Neural progenitor cell (in vitro differentiated cells): ENCODE data around the gene IFT81. TPM values are rescaled to one million over a fixed set of nuclear protein-coding genes. Genes with fewer than 3 reads are reported as not detected.

Experiments used
- DNase-seq: peaks from one replicate; pipeline ENCODE4 v3.0.0-alpha.2; 2016; ENCODE audit warnings: low spot score
- H2AFZ ChIP-seq: fragments of 200-600 bp; sonication (generic); replicated peaks from 2 replicates; pipeline ENCODE4 v1.6.1; 2016; ENCODE audit warnings: antibody characterized with exemption
- H3F3A ChIP-seq: fragments of 200-600 bp; sonication (generic); 2 replicates; pipeline ENCODE4 v1.6.1; 2016; ENCODE audit warnings: antibody characterized with exemption, low read depth
- H3K27ac ChIP-seq: fragments of 200-600 bp; sonication (generic); 2 replicates; pipeline ENCODE4 v1.5.1; 2016; ENCODE audit warnings: mild to moderate bottlenecking
- H3K27me3 ChIP-seq: fragments of 200-600 bp; sonication (generic); 2 replicates; pipeline ENCODE4 v1.6.1; 2016; ENCODE audit warnings: mild to moderate bottlenecking, moderate library complexity
- H3K36me3 ChIP-seq: fragments of 200-600 bp; sonication (generic); 2 replicates; pipeline ENCODE4 v1.5.1; 2016
- H3K4me1 ChIP-seq: fragments of 200-600 bp; sonication (generic); 2 replicates; pipeline ENCODE4 v1.6.1; 2016; ENCODE audit warnings: mixed run types
- H3K4me2 ChIP-seq: fragments of 200-600 bp; sonication (generic); 2 replicates; pipeline ENCODE4 v1.6.1; 2016
- H3K4me3 ChIP-seq: fragments of 200-600 bp; sonication (generic); 2 replicates; pipeline ENCODE4 v1.5.1; 2016
- H3K79me2 ChIP-seq: fragments of 200-600 bp; sonication (generic); 2 replicates; pipeline ENCODE4 v1.6.1; 2016; ENCODE audit warnings: low read depth
- H3K9ac ChIP-seq: fragments of 200-600 bp; sonication (generic); 2 replicates; pipeline ENCODE4 v1.6.1; 2016
- H3K9me3 ChIP-seq: fragments of 200-600 bp; sonication (generic); 2 replicates; pipeline ENCODE4 v1.5.1; 2016; ENCODE audit warnings: low read depth
- H4K20me1 ChIP-seq: fragments of 200-600 bp; sonication (generic); 2 replicates; pipeline ENCODE4 v1.6.1; 2016; ENCODE audit warnings: low read depth
- H3K27ac Mint-ChIP-seq: 3 replicates; pipeline ENCODE4 v1.8.0; 2021; ENCODE audit warnings: mixed read lengths
- H3K27me3 Mint-ChIP-seq: 2 replicates; pipeline ENCODE4 v1.8.0; 2022; ENCODE audit warnings: low read depth, mild to moderate bottlenecking, inconsistent platforms, moderate library complexity, mixed read lengths; ENCODE audit not compliant: insufficient read depth
- H3K36me3 Mint-ChIP-seq: 3 replicates; pipeline ENCODE4 v1.8.0; 2021; ENCODE audit warnings: mixed read lengths
- H3K4me1 Mint-ChIP-seq: 3 replicates; pipeline ENCODE4 v1.8.0; 2021; ENCODE audit warnings: mixed read lengths
- H3K4me3 Mint-ChIP-seq: 3 replicates; pipeline ENCODE4 v1.8.0; 2021; ENCODE audit warnings: mild to moderate bottlenecking, moderate library complexity, mixed read lengths
- H3K9me3 Mint-ChIP-seq: 3 replicates; pipeline ENCODE4 v1.8.0; 2020; ENCODE audit warnings: mixed read lengths
- EZH2 ChIP-seq: fragments of 200-600 bp; sonication (generic); IDR thresholded peaks from 2 replicates; pipeline ENCODE4 v1.6.1; 2017; ENCODE audit warnings: antibody characterized with exemption, mild to moderate bottlenecking, moderate library complexity
- EZH2phosphoT487 ChIP-seq: fragments of 200-600 bp; sonication (generic); IDR thresholded peaks from 2 replicates; pipeline ENCODE4 v1.6.1; 2017; ENCODE audit warnings: antibody characterized with exemption
- total RNA-seq: library from RNA; depleted of rRNA; stranded (reverse); fragments of >200 nt; gene quantifications from 2 replicates; pipeline ENCODE4 v1.2.3, GENCODE V29; 2015; ENCODE audit warnings: low replicate concordance
- TF ChIP-seq, protein P1 (sequence below): fragments of 200-600 bp; sonication (generic); IDR thresholded peaks from 2 replicates; pipeline ENCODE4 v1.5.1; 2017; ENCODE audit warnings: antibody characterized with exemption, mild to moderate bottlenecking

Gene IFT81
- total RNA-seq, 1 donor from 2014 or later = 73.8 TPM

DNA sequence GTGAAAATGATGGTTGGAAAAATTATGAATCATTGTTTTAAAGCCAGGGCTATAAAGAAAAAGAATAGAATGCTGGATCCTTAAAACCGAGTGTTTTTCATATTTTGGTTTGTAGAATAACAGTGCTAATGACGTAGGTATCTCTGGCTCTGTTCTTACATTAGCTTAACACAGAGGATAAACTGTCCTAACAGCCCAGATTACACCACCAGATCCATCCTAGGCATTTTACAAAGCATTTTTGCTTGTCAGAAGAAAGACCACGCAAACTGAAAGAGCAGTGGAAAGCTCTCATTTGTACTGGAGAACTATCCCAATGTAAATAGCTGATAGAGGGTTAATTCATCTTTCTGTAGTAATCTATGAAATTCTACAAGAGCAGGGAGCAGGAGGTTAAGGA, 13.6 kb downstream of the IFT81 start:
- Histone ChIP-seq H3K36me3 (peaks cover 20% of the 10 kb centered on the region), H3K27me3 (no peaks in the 10 kb centered on the region), H3K27ac (no peak overlapping the region), H3K4me3 (no peak overlapping the region), H3K9ac (no peak overlapping the region), H3K4me2 (no peak overlapping the region), H3F3A (no peaks in the 10 kb centered on the region), H2AFZ (no peak overlapping the region), H3K79me2 (no peaks in the 10 kb centered on the region), H4K20me1 (no peaks in the 10 kb centered on the region), H3K9me3 (no peaks in the 10 kb centered on the region), H3K4me1 (no peaks in the 10 kb centered on the region)
- Mint-ChIP-seq H3K4me3 (no peak overlapping the region), H3K36me3 (peaks cover 22% of the 10 kb centered on the region), H3K27ac (no peak overlapping the region), H3K27me3 (no peaks in the 10 kb centered on the region), H3K9me3 (no peaks in the 10 kb centered on the region), H3K4me1 (no peaks in the 10 kb centered on the region)
- DNase-seq = no peak
- TF ChIP-seq, protein P1, sequence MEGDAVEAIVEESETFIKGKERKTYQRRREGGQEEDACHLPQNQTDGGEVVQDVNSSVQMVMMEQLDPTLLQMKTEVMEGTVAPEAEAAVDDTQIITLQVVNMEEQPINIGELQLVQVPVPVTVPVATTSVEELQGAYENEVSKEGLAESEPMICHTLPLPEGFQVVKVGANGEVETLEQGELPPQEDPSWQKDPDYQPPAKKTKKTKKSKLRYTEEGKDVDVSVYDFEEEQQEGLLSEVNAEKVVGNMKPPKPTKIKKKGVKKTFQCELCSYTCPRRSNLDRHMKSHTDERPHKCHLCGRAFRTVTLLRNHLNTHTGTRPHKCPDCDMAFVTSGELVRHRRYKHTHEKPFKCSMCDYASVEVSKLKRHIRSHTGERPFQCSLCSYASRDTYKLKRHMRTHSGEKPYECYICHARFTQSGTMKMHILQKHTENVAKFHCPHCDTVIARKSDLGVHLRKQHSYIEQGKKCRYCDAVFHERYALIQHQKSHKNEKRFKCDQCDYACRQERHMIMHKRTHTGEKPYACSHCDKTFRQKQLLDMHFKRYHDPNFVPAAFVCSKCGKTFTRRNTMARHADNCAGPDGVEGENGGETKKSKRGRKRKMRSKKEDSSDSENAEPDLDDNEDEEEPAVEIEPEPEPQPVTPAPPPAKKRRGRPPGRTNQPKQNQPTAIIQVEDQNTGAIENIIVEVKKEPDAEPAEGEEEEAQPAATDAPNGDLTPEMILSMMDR = no peak
- TF ChIP-seq EZH2phosphoT487 = no peak
- no peak for TF ChIP-seq EZH2

DNA sequence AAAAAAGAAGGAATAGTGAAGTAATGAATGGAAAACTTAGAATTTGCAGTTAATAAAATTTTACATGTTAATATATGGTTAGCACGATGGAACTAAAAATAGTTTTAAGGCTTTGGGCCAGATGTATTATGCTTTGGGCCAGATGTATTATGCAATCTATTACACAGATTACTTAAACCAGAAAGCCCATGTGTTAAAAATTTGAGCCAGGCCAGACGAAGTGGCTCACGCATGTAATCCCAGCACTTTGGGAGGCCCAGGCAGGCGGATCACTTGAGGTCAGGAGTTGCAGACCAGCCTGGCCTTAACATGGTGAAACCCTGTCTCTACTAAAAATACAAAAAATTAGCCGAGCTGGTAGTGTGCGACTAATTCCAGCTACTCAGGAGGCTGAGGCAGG, 17.2 kb downstream of the IFT81 start:
- H3K27ac ChIP-seq = no peak overlapping the region
- TF ChIP-seq, protein P1 = no peak
- no peak for TF ChIP-seq EZH2phosphoT487
- no peak for TF ChIP-seq EZH2

DNA sequence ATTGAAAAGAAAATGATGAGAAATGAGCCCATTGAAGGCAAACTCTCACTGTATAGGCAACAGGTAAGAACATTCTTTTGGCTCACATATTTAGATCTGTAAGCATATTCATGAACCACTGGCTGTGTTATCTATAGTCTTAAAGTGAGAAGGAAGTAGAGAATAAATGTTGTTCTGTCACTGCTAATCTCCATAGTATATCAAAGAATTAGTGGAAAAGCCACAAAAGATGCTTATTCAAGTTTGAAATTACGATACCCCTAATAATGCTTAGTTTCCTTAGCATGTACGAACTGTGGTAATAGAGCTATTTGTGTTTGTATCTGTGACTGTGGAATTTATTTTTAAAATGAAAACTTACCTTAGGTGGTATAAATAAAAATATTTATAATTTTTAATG, 22.8 kb downstream of the IFT81 start:
- no peak overlapping the region for H3K4me3 Mint-ChIP-seq
- H3K4me2 ChIP-seq = no peak overlapping the region
- H3K9ac ChIP-seq = no peak overlapping the region
- H3K27ac ChIP-seq = no peak overlapping the region
- H3K4me3 ChIP-seq = no peak overlapping the region
- H3K36me3 ChIP-seq = peaks cover 41% of the 10 kb centered on the region
- H3K79me2 ChIP-seq = no peaks in the 10 kb centered on the region
- H3K27me3 Mint-ChIP-seq = no peaks in the 10 kb centered on the region
- no peaks in the 10 kb centered on the region for H4K20me1 ChIP-seq
- no peaks in the 10 kb centered on the region for H3K4me1 ChIP-seq
- H2AFZ ChIP-seq = no peak overlapping the region
- H3K27me3 ChIP-seq = no peaks in the 10 kb centered on the region
- peaks cover 3% of the 10 kb centered on the region for H3F3A ChIP-seq
- H3K27ac Mint-ChIP-seq = no peak overlapping the region
- no peaks in the 10 kb centered on the region for H3K4me1 Mint-ChIP-seq
- no peaks in the 10 kb centered on the region for H3K9me3 Mint-ChIP-seq
- no peak for DNase-seq
- TF ChIP-seq, protein P1 = no peak
- no peak for TF ChIP-seq EZH2
- TF ChIP-seq EZH2phosphoT487 = no peak
- peaks cover 35% of the 10 kb centered on the region for H3K36me3 Mint-ChIP-seq
- no peaks in the 10 kb centered on the region for H3K9me3 ChIP-seq

More for the DNA sequence above, 17.2 kb downstream of the IFT81 start:
- H3K9me3 ChIP-seq = no peaks in the 10 kb centered on the region
- Mint-ChIP-seq H3K4me1 (no peaks in the 10 kb centered on the region), H3K36me3 (peaks cover 11% of the 10 kb centered on the region), H3K4me3 (no peak overlapping the region), H3K27me3 (no peaks in the 10 kb centered on the region), H3K9me3 (no peaks in the 10 kb centered on the region), H3K27ac (no peak overlapping the region)
- H3K79me2 ChIP-seq = no peaks in the 10 kb centered on the region
- peaks cover 19% of the 10 kb centered on the region for H3K36me3 ChIP-seq
- no peaks in the 10 kb centered on the region for H3K27me3 ChIP-seq
- no peak overlapping the region for H2AFZ ChIP-seq
- H3K4me1 ChIP-seq = no peaks in the 10 kb centered on the region
- DNase-seq = no peak
- no peak overlapping the region for H3K9ac ChIP-seq
- no peak overlapping the region for H3K4me3 ChIP-seq
- no peaks in the 10 kb centered on the region for H4K20me1 ChIP-seq
- no peak overlapping the region for H3K4me2 ChIP-seq
- H3F3A ChIP-seq = no peaks in the 10 kb centered on the region
